GM10248 (cell line): ENCODE measurements around the gene HECW1.
"Not testable (repeated sequence)": the region's sequence is repeated elsewhere in the genome, so short reads cannot be mapped to it uniquely, and the experiment has no call there.

Source experiments
- CTCF ChIA-PET: fragments of 300-600 bp; sonication (Branson Sonifier 250); formaldehyde crosslinking; extraction: SDS; loops from one replicate; lab custom pipeline; 2021; ENCODE audit warnings: antibody characterized with exemption; lab: Yijun Ruan, JAX
- POLR2A ChIA-PET: fragments of 350-650 bp; sonication (Branson Sonifier 250); formaldehyde crosslinking; extraction: SDS; loops from one replicate; lab custom pipeline; 2020; ENCODE audit warnings: antibody characterized with exemption; lab: Yijun Ruan, JAX
- DNase-seq: peaks from one replicate; pipeline ENCODE4 v3.0.0; 2012; ENCODE audit errors: extremely low spot score
- TF ChIP-seq, protein P1 (sequence below): IDR thresholded peaks from 2 replicates; pipeline ENCODE4 v1.5.1; 2012; ENCODE audit warnings: mild to moderate bottlenecking, low read depth; ENCODE audit errors: extremely low read depth, missing control alignments, control extremely low read depth

Gene HECW1

GRCh38 chr7:43123457-43123856 lies 11.0 kb downstream of the HECW1 start:
- TF ChIP-seq, protein P1, sequence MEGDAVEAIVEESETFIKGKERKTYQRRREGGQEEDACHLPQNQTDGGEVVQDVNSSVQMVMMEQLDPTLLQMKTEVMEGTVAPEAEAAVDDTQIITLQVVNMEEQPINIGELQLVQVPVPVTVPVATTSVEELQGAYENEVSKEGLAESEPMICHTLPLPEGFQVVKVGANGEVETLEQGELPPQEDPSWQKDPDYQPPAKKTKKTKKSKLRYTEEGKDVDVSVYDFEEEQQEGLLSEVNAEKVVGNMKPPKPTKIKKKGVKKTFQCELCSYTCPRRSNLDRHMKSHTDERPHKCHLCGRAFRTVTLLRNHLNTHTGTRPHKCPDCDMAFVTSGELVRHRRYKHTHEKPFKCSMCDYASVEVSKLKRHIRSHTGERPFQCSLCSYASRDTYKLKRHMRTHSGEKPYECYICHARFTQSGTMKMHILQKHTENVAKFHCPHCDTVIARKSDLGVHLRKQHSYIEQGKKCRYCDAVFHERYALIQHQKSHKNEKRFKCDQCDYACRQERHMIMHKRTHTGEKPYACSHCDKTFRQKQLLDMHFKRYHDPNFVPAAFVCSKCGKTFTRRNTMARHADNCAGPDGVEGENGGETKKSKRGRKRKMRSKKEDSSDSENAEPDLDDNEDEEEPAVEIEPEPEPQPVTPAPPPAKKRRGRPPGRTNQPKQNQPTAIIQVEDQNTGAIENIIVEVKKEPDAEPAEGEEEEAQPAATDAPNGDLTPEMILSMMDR: no peak
- CTCF ChIA-PET: interaction anchor here (1.0 to 4.2 kb wide), 4 partner anchors 8 to 28 kb away, joined by 3 to 24 read pairs (median 3); no protein-coding TSS in a partner anchor
- POLR2A ChIA-PET: no interaction called here
- DNase-seq: no peak

GRCh38 chr7:43124388-43124787 lies 11.9 kb downstream of the HECW1 start:
- ChIA-PET CTCF (interaction anchor here (1.0 to 4.2 kb wide), 4 partner anchors 9 to 29 kb away, joined by 3 to 24 read pairs (median 3); no protein-coding TSS in a partner anchor), POLR2A (no interaction called here)
- TF ChIP-seq, protein P1: no peak
- no peak for DNase-seq

DNA sequence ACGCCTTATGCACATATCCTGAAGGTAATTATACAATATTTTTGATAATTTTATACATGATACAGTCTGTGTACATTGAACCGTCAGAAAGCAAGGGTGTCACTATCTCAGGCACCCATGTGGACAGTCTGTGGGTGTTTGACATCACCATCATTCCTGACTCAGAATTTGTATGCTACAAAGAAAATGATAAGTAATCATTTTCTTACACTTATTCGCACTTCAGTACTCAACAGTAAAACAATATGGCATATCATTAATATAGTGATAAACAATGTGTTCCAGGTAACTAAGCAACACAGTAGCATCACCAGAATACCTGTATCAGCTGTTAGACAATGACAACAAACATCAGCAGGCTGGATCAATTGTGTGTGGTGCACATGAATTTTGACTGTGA lies 17.9 kb downstream of the HECW1 start:
- TF ChIP-seq, protein P1: no peak
- no peak for DNase-seq
- POLR2A ChIA-PET: no interaction called here
- CTCF ChIA-PET: no interaction called here

DNA sequence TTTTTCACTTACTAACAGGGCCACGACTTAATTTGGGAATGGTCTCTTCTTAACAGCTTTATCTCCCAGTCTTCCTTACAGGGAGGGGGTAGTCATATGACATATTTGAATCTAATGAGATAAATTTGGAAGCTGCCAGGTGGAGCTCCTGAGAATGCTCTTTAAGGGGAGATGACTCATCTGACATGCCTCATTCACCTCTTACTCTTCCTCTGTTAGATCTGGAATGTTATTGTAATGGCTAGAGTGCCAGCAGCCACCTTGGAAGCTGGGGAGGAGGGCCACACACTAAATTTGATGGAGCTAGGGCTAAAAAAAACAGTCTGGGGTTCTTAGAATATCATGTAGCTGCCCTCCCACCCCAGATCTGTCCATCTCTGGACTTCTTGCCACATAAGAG lies 22.7 kb downstream of the HECW1 start:
- TF ChIP-seq, protein P1: no peak
- POLR2A ChIA-PET: no interaction called here
- no peak for DNase-seq
- CTCF ChIA-PET: interaction anchor here (1.0 to 1.6 kb wide), 3 partner anchors 8 to 27 kb away, joined by 3 to 5 read pairs (median 4); no protein-coding TSS in a partner anchor

DNA sequence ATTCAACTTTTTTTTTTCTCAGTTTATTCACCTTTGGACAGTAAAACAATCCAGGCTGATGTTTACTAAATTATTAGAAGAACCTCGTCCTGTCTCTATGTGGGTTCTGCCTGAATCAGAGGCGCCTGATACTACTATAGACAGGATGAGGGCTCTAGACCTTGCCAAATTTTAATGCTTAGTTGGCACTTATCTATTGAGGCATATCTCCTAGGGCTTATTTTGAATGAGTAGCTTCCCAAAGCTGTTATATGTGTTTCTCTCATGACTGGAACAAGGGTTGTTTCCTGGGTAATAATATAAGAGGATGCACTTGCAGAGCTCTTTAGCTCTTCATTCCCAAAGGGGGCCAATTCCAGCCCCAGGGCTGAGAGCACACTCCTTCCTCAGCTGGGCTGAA lies 23.6 kb downstream of the HECW1 start:
- TF ChIP-seq, protein P1: no peak
- ChIA-PET POLR2A (no interaction called here), CTCF (interaction anchor here (1.1 to 1.6 kb wide), 3 partner anchors 8 to 28 kb away, joined by 3 to 5 read pairs (median 4); no protein-coding TSS in a partner anchor)
- DNase-seq: no peak

DNA sequence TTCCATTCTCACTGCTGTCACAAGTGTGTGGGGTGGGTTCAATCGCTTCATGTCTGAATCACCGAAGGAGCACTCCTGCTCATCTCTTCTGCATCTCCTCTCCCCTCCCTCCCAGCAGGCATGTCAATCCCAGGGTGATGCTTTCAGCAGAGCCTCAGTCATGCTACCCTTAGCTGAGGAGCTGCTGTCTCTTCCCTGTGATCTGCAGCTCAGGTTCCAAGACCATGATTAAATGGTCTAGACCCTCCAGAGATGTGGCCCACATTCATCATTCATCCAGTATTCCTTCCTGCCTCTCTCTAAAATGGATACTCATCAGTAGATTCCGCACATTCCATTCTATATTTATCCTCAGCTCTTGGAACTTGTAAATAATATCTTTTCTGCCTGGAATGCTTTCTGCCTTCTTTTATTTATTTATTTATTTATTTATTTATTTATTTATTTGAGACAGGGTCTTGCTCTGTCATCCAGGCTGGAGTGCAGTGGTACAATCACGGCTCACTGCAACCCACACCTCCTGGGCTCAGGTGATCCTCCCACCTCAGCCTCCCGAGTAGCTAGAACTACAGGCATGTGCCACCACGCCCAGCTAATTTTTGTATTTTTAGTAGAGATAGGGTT lies 24.8 kb downstream of the HECW1 start:
- CTCF ChIA-PET: interaction anchor here (1.1 to 1.2 kb wide), 2 partner anchors 9 to 29 kb away, joined by 3 read pairs; no protein-coding TSS in a partner anchor
- POLR2A ChIA-PET, DNase-seq: not testable (repeated sequence)

GRCh38 chr7:43137811-43138210 lies 25.4 kb downstream of the HECW1 start:
- CTCF ChIA-PET: interaction anchor here (0.8 to 1.1 kb wide), 2 partner anchors 19 to 29 kb away, joined by 3 read pairs; no protein-coding TSS in a partner anchor
- POLR2A ChIA-PET: no interaction called here
- TF ChIP-seq, protein P1: no peak

More at GRCh38 chr7:43137811-43138210, 25.4 kb downstream of the HECW1 start:
- no peak for DNase-seq
